GM18858 (cell line): ENCODE data around the gene SLC1A6.
"Not testable (repeated sequence)": the region's sequence is repeated elsewhere in the genome, so short reads cannot be mapped to it uniquely, and the experiment has no call there.

ENCODE experiments used
- ATAC-seq: cut with Tn5 transposase; IDR thresholded peaks from one replicate; pipeline ENCODE4 v1.9.1; 2021; ENCODE audit not compliant: unreplicated experiment

SLC1A6 gene

DNA sequence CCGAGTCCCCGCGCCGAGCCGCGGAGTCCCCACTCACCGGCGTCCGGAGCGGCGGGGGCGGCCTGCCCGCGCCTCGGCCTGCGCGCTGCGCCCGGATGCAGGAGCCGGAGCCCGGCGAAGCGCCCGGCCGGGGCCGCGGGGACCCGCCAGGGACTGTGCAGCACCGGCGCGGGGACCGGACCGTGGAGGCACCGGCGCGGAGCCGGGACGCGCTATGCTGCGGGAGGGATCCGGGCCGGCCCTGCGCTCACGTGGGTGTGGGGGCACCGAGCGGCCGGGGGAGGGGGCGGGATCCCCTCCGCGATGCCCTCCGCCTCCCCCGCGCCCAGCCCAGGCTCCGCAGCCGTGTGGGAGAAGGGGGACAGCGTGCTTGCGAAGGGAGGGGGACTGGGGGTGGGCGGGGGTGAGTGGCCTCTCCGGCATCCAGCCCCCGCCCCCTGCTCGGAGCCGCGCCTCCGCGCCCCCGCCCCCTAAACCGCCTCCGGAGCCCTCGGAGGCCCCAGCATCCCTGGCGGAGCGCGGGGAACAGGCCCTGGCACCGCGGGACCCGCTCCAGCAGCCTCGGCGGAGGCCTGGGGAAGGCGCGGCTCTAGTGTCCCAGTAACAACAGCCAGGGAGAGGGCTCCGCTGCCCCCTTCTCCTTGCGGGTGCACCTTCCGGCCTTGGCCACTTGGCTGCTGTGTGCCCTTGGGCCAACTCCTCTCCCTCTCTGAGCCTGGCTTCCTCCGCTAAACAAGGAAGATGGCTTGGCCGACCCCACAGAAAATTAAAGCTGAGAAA is at the start of gene SLC1A6:
Gene SLC1A6 (minus strand): TSS at position 389 of the 780 bp plus-strand sequence. CDS start 6,954 bp downstream, outside the sequence.
- ATAC-seq, result no peak

DNA sequence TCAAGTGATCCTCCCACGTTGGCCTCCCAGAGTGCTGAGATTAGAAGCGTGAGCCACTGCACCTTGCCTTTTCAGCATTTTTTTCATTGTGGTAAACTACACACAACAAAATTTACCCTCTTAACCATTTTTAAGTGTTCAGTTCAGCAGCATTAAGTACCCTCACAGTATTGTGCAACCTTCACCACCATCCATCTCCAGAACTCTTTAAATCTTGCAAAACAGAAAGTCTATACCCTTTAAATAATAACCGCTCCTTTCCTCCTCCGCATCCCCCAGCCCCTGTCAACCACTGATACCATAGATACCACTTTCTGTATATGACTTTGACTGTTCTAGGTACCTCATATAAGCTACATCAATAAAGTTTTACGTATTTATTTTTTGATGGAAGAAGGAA is 48.8 kb upstream of the SLC1A6 start:
- no peak for ATAC-seq

DNA sequence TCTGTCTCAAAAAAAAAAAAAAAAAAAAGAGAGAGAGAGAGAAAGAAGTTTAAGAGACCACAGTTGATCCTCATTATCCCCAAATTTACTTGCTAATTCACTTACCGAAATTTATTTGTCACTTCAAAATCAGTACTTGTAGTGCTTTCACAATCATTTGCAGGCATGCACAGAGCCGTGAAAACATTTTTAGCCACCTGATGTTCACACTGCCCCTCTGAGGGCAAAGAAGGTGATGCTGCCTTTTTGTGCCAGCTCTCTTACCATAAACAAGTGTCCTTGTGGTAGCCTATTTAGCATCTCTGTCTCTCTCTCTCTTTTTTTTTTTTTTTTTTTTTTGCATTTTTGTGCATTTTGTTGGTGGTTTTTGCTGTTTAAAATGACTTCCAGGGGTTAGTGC is 45.6 kb upstream of the SLC1A6 start:
- no peak for ATAC-seq

DNA sequence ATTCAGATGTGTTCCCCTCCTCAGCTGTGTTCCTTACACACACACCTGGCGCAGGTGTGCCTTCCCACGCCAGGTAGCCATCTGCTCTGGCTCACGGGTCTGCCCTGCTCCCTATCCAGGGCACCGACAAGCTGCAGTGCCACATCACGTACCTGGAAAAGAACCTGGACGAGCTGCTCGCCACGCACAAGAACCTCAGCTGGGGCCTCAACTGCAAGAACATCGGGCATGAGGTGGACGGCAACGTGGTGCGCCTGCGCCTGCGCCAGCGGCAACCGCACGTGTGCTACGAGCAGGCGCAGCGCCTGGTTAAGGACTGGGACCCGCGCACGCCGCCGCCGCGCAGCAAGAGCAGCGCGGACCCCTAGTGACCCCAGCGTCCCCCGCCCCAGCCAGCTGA is 43.1 kb upstream of the SLC1A6 start:
- ATAC-seq, result no peak

DNA sequence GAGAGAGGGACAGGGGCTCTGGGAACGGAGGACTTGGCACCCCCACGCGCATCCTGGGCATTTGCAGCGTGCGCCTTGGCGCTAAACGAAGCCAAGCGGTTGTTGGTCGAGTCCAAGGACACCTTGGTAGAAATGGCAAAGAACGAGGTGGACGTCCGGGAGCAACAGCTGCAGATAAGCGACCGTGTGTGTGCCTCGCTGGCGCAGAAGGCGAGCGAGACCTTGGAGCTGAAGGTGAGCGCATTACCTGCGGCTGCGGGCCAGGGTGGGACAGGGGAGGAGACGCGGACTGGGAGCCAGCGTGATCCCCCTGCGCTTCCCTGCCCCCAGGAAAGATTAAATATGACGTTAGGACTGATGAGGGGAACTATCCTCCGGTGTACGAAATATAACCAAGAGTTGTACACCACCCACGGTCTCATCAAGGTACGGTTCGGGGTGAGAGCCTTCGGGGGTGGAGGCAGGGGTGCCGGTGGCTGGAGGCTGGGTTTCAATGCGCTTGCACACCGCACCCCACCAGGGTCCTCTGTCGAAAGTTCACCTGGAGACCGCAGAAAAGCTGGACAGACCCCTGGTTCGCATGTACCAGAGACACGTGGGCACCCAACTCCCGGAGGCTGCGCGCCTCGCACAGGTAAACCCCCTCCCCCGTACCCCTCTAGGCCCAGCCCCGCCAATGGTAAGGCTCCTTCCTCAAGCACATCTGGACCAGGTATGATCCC is 41.8 kb upstream of the SLC1A6 start:
- ATAC-seq, result no peak

DNA sequence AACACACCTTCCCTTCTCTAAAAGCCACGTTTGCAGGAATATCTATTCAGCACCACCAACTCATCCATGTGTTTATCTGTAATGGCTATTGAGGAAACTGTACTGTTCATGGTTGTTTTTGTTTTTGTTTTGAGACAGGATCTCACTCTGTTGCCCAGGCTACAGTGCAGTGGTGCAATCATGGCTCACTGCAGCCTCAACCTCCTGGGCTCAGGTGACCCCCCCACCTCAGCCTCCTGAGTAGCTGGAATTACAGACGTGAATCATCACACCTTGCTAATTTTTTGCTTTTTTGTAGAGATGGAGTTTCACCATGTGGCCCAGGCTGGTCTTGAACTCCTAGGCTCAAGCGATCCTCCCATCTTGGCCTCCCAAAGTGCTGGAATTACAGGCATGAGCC is 39.2 kb upstream of the SLC1A6 start:
- not testable (repeated sequence) for ATAC-seq

DNA sequence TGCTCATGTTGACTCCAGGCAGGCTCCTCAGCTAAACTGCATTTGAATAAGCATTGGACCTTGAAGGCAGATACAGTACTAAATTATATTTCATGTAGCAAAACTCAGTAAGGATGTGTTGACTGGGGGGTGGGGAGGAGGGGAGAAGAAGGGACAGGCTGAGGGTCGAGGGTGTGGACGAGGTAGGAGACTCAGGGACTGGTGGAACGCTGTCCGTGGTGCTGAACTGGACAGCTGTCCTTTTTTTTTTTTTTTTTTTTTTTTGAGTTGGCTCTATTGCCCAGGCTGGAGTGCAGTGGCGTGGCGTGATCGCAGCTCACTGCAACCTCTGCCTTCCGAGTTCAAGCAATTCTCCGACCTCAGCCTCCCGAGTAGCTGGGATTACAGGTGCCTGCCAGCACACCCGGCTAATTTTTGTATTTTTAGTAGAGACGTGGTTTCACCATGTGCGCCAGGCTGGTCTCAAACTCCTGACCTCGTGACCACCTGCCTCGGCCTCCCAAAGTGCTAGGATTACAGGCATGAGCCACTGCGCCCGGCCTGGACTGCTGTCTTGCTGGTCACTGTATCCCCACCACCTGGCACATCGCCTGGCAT is 36.4 kb upstream of the SLC1A6 start:
- no peak for ATAC-seq

DNA sequence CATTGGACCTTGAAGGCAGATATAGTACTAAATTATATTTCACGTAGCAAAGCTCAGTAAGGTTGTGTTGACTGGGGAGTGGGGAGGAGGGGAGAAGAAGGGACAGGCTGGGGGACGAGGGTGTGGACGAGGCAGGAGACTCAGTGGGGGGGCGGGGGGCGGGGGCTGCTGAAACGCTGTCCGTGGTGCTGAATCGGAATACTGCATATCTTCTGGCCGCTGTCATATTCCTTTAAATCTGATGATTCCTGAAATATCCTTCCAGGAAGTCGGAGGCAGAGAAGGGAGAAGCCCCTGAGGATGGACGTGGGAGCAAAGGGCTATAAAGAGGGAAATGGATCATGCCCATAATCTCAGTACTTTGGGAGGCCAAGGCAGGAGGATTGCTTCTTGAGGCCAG is 34.9 kb upstream of the SLC1A6 start:
- ATAC-seq, result no peak

DNA sequence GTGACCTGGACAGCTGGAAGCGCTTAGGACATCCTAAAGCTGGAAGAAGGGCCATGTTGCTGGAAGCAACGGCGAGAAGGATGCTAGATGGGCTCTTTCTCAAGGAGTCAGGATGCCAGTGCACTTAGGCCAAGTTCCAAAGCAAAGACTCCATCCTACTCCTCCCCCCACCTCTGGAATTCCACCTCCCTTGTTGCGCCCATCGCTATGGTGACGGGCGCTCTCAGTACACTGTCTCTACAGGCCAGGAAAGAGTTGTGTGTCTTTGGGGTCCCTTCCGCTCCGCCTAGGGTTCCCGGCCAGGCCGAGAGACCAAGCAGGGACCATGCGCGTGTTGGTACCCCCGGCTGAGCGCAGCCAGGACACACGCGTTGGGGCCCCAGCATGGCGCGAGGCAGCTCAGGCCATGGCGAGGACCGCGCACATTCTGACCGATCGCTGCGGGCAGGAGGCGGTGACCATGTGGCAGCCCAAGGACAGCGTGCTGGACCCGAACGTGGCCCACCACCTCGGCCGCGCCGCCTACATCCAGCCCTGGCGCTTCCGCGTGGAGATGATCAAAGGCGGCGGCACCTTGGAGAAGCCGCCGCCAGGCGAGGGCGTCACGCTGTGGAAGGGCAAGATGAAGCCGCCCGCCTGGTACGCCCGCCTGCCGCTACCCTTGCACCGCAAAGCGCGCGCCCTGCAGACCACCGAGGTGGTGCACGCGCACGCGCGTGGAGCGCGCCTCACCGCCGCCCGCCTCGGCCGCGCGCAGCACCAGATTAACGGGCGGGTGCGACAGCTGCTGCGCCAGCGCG is 31.0 kb upstream of the SLC1A6 start:
- ATAC-seq, result no peak

DNA sequence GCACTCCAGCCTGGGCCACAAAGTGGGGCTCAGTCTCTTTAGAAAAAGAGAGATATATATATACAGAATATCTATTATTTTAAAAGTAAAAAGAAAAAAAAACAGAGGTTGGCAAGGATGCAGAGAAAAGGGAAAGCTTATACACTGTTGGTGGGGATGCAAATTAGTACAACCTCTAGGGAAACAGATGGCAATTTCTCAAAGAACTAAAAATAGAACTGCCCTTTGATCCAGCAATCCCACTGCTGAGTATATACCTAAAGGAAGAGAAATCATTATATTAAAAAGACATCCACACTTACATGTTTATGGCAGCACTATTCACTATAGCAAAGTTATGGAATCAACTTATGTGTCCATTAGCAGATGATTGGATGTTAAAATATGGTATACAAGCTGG is 28.6 kb upstream of the SLC1A6 start:
- no peak for ATAC-seq

DNA sequence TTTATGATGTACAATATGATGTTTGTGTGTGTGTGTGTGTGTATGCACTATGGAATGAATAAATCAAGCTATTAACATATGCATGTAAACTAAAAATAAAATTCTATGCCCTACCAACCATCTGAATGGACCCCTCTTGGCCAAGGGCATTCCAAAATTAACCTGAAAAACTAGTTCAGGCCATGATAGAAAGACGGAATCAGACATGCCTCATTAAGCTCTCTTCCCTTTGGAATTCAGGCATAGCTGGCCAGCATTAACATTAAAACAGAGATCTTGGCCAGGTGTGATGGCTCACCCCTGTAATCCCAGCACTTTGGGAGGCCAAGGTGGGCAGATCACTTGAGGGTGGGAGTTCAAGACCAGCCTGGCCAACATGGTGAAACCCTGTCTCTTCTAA is 18.3 kb upstream of the SLC1A6 start:
- ATAC-seq, result no peak

DNA sequence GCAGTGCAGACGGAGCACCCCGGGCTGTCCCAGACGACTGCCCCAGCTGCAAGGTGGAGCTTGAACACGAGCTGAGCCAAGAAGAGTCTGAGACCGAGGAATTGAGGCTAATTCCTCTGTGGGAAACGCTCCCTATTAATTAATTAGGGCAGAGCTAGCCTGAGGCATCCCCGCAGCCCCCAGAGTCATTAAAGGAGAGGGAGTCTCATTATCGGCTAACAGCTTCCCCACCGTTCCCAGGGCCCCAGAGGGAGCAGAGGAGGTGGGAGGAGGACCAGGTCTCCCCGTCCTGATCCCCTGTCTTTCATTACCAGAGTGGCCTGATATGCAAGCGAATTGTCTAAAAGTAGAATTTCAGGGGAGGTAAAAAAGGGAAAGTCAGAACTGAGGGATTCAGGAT is 13.1 kb upstream of the SLC1A6 start:
- no peak for ATAC-seq

DNA sequence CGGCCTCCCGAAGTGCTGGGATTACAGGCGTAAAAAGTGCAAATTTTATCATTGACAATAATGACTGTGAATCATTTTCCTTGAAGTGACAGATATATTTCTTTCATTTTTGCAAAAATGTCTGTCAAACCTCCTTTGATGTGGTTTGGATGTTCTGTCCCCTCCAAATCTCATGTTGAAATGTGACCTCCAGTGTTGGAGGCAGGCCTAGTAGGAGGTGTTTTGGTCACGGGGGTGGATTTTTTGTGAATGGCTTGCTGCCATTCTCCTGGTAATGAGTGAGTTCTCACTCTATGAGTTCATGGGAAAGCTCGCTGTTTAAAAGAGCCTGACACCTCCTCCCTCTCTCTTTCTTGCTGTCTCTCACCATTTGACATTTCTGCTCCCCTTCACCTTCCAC is 5.5 kb upstream of the SLC1A6 start:
- ATAC-seq, result no peak

DNA sequence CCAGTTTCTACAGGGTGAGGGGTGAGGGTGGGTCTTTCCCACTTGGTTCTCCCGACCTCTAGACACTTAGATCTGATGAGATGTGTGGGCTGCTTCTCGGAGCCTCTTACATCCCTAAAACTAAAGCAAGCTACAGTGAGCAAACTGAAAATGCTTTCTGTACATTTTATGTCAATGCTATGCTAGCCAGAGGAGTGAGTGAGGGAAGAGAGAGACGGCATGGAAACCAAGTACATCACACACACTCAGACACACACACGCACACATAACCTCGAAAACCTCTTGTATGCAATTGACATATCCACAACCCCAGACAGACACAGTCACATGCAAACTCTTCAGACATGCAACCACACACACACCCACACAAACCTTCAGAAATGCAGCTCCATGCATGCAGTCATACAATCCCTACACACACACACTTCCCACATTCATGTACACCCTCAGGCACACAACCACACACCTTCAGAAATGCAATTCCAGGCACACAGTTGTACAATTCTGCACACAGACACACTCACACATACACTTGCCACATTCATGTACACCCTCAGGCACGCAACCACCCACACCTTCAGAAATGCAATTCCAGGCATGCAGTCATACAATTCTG is 1.4 kb downstream of the SLC1A6 start:
- no peak for ATAC-seq

DNA sequence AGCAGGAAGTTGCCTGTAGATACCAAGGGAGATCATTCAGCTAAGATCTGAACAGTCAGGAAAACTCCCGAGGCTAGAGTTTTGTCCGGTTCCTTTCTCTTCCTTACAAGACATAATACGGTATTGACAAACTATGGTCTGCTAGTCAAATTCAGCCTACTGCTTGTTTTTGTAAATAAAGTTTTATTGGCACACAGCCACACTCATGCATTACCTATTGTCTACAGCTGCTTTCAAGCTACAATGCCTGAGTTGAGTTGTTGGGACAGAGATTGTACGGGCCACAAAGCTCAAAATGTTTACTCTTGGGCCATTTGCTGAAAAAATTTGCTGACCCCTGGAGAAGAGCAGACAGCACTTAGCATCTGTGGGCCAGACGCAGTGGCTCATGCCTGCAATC is 2.5 kb downstream of the SLC1A6 start:
- ATAC-seq, result no peak

DNA sequence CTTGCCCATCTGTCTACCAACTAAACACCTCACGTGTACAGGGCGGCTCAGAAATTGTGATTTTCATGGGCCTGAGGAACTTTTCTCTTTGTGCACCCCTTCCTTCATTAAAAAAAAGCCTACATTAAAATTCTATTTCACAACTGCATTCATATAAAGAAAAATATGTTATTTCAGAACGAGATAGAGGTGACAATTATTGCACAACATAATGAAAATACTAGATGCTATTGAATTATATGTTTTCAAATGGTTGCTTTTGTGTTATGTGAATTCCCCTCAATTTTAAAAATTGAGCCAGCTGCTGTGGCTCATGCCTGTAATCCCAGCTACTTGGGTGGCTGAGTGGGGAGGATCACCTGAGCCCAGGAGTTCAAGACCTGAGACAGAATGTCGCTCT is 5.2 kb downstream of the SLC1A6 start:
- ATAC-seq, result no peak

DNA sequence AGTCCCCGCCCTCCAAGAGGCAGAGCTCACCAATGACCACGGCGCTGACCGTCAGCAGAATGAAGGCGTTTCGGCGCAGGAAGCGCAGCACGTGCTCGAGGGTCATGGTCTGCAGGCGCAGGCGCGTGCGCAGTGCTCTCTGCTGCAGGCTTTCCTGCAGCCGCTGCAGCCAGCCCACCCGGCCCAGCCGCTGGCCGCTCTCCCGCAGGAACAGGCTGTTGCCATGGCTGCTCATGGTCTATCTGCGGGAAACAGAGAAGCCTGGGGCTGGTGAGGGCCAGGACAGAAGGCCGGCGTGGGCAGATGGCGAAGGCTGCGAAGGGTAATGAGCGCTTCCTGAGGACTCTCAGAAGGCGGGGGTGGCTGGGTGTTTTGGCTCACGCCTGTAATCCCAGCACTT is 7.0 kb downstream of the SLC1A6 start:
- no peak for ATAC-seq

DNA sequence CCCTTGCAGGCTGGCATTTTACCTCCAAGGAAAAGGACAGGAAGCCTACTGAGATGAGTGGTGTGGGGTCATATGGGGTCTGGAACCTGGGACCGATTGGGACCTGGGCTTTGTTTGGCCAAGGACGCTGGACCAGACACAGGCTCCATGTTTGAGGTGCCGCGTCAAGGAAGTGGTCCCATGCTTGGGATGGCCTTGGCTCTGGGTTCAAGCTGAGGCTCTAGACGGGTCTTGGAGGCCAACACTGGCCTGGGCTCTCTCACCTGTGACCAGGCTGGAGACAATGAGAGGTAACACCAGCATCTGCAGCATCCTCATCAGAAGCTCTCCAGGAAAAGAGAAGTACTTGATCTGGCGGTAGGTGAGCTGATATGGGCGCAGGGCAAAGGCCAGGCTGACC is 8.2 kb downstream of the SLC1A6 start:
- no peak for ATAC-seq

DNA sequence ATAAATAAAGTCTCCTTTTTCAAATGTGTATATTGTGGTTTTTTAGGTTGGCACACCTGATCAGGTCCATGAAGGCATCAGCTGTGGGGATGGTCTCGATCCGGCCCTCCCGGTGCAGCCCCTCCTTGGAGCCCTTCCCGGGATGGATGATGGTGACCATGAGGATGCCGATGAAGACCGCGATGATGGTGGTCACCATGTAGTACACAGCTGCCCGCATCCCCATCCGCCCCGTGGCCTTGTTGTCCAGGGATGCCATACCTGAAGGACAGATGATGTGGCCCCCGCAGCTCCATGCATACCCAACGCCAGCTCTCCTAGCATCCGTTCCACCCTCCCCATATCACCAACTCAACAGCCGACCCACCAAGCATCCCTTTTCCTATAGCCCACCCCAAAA is 11.4 kb downstream of the SLC1A6 start:
- no peak for ATAC-seq

DNA sequence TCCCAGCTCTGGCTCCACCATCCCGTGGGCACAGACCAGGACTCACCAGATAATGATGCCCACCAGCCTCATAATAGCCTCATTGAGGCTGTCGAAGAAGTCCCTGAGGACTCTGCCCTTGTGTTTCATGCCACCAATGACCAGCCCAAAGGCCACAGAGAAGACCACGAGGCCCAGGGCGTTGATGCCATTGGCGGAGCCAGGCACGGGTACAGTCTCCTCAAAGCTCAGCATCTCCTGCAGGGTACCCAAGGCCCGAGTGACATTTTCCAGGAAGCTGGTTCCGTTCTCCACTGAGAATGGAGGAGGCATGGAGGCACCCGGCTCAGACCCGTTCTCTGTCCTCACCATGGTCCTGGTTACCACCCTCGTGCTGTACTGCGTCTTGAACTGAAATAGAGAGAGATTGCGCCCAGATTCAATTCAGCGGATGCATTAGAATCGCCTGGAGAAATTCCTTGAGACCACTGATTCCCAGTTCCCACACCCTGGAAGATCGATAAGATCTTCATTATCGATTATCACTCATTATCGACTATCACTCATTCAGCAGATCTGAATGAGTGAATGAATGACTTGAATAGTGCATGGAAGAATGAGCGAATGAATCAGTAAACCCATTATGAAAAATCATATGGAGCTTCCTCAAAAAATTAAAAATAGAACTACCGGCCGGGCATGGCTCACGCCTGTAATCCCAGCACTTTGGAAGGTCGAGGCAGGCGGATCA is 17.5 kb downstream of the SLC1A6 start:
- no peak for ATAC-seq
